Measurements from ENCODE around the gene TET2.
A peak's percentile ranks its signal among the peaks of the same experiment; 100 is the strongest.
"Not testable (repeated sequence)": the region's sequence is repeated elsewhere in the genome, so short reads cannot be mapped to it uniquely, and the experiment has no call there.

TET2 gene

GRCh38 chr4:105288121-105288520 lies 141.4 kb downstream of the TET2 start:
- DNase-seq (ENCODE audit: low read depth in 2 of 2) = no peak

- no peak for DNase-seq (ENCODE audit: low read depth in 2 of 2)
These were observed 145.2 kb downstream of the TET2 start for GRCh38 chr4:105291925-105292324.

- no peak for DNase-seq (ENCODE audit: low read depth in 2 of 2)
These were observed 146.7 kb downstream of the TET2 start for GRCh38 chr4:105293360-105293759.

GRCh38 chr4:105296672-105297071 lies 150.0 kb downstream of the TET2 start:
- DNase-seq (ENCODE audit: low read depth in 2 of 2) = no peak

GRCh38 chr4:105299027-105299426 lies 152.4 kb downstream of the TET2 start:
- not testable (repeated sequence) for DNase-seq (ENCODE audit: low read depth in 2 of 2)

GRCh38 chr4:105304085-105304484 lies 157.4 kb downstream of the TET2 start:
- no peak for DNase-seq (ENCODE audit: low read depth in 2 of 2)

- no peak for DNase-seq (ENCODE audit: low read depth in 2 of 2)
These were observed 158.6 kb downstream of the TET2 start for GRCh38 chr4:105305019-105305836.

GRCh38 chr4:105306158-105306781 lies 159.6 kb downstream of the TET2 start:
- peak; percentile 31 to 54 for DNase-seq (ENCODE audit: low read depth in 2 of 2)

- no peak for DNase-seq (ENCODE audit: low read depth in 2 of 2)
These were observed 160.1 kb downstream of the TET2 start for GRCh38 chr4:105306820-105307219.

- DNase-seq (ENCODE audit: low read depth in 2 of 2) = no peak
These were observed 171.8 kb downstream of the TET2 start for GRCh38 chr4:105318486-105318885.

- DNase-seq (ENCODE audit: low read depth in 2 of 2) = no peak
These were observed 180.5 kb downstream of the TET2 start for GRCh38 chr4:105327222-105327621.

- DNase-seq (ENCODE audit: low read depth in 2 of 2) = no peak
These were observed 181.3 kb downstream of the TET2 start for GRCh38 chr4:105327956-105328355.

- no peak for DNase-seq (ENCODE audit: low read depth in 2 of 2)
These were observed 182.4 kb downstream of the TET2 start for GRCh38 chr4:105329081-105329480.

Data from stimulated activated CD4-positive, alpha-beta T cell treated with anti-CD3 and anti-CD28 coated beads, Interleukin-12 subunit alpha, Interleukin-12 subunit beta, amount 100 ng/mL, for 24 hours (primary cell).